Type B pancreatic cell (in vitro differentiated cells): ENCODE data around the gene DHX8. TPM values are rescaled to one million over a fixed set of nuclear protein-coding genes. Genes with fewer than 3 reads are reported as not detected.

Experiments
- DNase-seq: peaks from one replicate; pipeline ENCODE4 v3.0.0; 2021; ENCODE audit warnings: mixed read lengths; ENCODE audit not compliant: unreplicated experiment; ENCODE audit errors: extremely low spot score
- H3K27ac Mint-ChIP-seq: 2 replicates; pipeline ENCODE4 v1.8.0; 2021; ENCODE audit warnings: mild to moderate bottlenecking, mixed read lengths
- H3K27me3 Mint-ChIP-seq: 2 replicates; pipeline ENCODE4 v1.8.0; 2021; ENCODE audit warnings: mixed read lengths
- H3K36me3 Mint-ChIP-seq: 2 replicates; pipeline ENCODE4 v1.8.0; 2021; ENCODE audit warnings: mixed read lengths
- H3K4me1 Mint-ChIP-seq: one replicate; pipeline ENCODE4 v1.8.0; 2021; ENCODE audit warnings: mixed read lengths; ENCODE audit not compliant: unreplicated experiment
- H3K4me3 Mint-ChIP-seq: 2 replicates; pipeline ENCODE4 v1.8.0; 2021; ENCODE audit warnings: mild to moderate bottlenecking, mixed read lengths
- H3K9me3 Mint-ChIP-seq: 2 replicates; pipeline ENCODE4 v1.8.0; 2021; ENCODE audit warnings: mixed read lengths
- CTCF ChIP-seq: fragments of 200-600 bp; sonication (generic); conservative IDR thresholded peaks from 2 replicates; pipeline ENCODE4 v1.5.0; 2021; ENCODE audit warnings: antibody characterized with exemption, mild to moderate bottlenecking
- total RNA-seq: library from RNA; stranded (reverse); gene quantifications from 2 replicates; pipeline ENCODE4 v1.2.1, GENCODE V29; 2021; ENCODE audit warnings: low replicate concordance

The DHX8 gene
- total RNA-seq, 1 donor from 2014 or later: 56.8 TPM

- Mint-ChIP-seq H3K27me3 (peaks cover 57% of the 10 kb centered on the region), H3K4me1 (peaks cover 40% of the 10 kb centered on the region)
Measured at GRCh38 chr17:43542859-43543258, 59.1 kb downstream of the DHX8 start.

GRCh38 chr17:43543300-43543699, 59.5 kb downstream of the DHX8 start:
- no peak for TF ChIP-seq CTCF
- Mint-ChIP-seq H3K4me1 (peaks cover 40% of the 10 kb centered on the region), H3K27ac (peak overlapping the region; percentile 92), H3K9me3 (no peaks in the 10 kb centered on the region), H3K27me3 (peaks cover 59% of the 10 kb centered on the region), H3K4me3 (peak overlapping the region; percentile 88), H3K36me3 (peaks cover 4% of the 10 kb centered on the region)
- no peak for DNase-seq

More at GRCh38 chr17:43542859-43543258, 59.1 kb downstream of the DHX8 start:
- peaks cover 4% of the 10 kb centered on the region for H3K36me3 Mint-ChIP-seq
- TF ChIP-seq CTCF: no peak
- no peak for DNase-seq
- H3K9me3 Mint-ChIP-seq: no peaks in the 10 kb centered on the region
- no peak overlapping the region for H3K27ac Mint-ChIP-seq
- H3K4me3 Mint-ChIP-seq: peak overlapping the region; percentile 21

- Mint-ChIP-seq H3K4me3 (peak overlapping the region; percentile 88), H3K4me1 (peaks cover 40% of the 10 kb centered on the region), H3K27me3 (peaks cover 62% of the 10 kb centered on the region), H3K27ac (peak overlapping the region; percentile 92), H3K36me3 (peaks cover 4% of the 10 kb centered on the region), H3K9me3 (no peaks in the 10 kb centered on the region)
- no peak for DNase-seq
- no peak for TF ChIP-seq CTCF
Measured at GRCh38 chr17:43543771-43544575, 60.2 kb downstream of the DHX8 start.

GRCh38 chr17:43545383-43545632, 61.5 kb downstream of the DHX8 start:
- TF ChIP-seq CTCF: no peak
- H3K9me3 Mint-ChIP-seq: no peaks in the 10 kb centered on the region
- peaks cover 4% of the 10 kb centered on the region for H3K36me3 Mint-ChIP-seq

GRCh38 chr17:43546319-43547188, 62.8 kb downstream of the DHX8 start, which contains the start of gene ETV4:
TSS of gene ETV4 (minus strand) at chr17:43546340. CDS start at chr17:43545617, 723 bp downstream.
- peaks cover 35% of the 10 kb centered on the region for H3K4me1 Mint-ChIP-seq
- peaks cover 67% of the 10 kb centered on the region for H3K27me3 Mint-ChIP-seq
- H3K4me3 Mint-ChIP-seq: peak within 1 kb of the TSS; percentile 88
- peaks cover 4% of the 10 kb centered on the region for H3K36me3 Mint-ChIP-seq
- peak; percentile 95 for DNase-seq
- no peaks in the 10 kb centered on the region for H3K9me3 Mint-ChIP-seq
- peak within 1 kb of the TSS; percentile 92 for H3K27ac Mint-ChIP-seq
- TF ChIP-seq CTCF: no peak

More at GRCh38 chr17:43545383-43545632, 61.5 kb downstream of the DHX8 start:
- peak overlapping the region; percentile 92 for H3K27ac Mint-ChIP-seq
- H3K27me3 Mint-ChIP-seq: peaks cover 68% of the 10 kb centered on the region
- H3K4me3 Mint-ChIP-seq: peak overlapping the region; percentile 88
- peaks cover 40% of the 10 kb centered on the region for H3K4me1 Mint-ChIP-seq
- no peak for DNase-seq
